Kidney (tissue), 14 donors: Measurements from ENCODE around the gene ADAM33. TPM values are rescaled to one million over a fixed set of nuclear protein-coding genes. Genes with fewer than 3 reads are reported as not detected.

Experiments used
- DNase-seq, 5 donors: peaks; one replicate each; pipeline ENCODE4 v3.0.0-alpha.2; 2013 to 2020
- FAIRE-seq: peaks from 2 replicates; lab custom pipeline; 2012; peaks lifted over from hg19 to GRCh38; lab: Jason Lieb, UNC
- H3K27ac ChIP-seq, 2 donors: one replicate each; pipeline ENCODE4 v1.7.0; 2013; ENCODE audit warnings: low read depth in 2 of 2, low read length in 2 of 2, inconsistent platforms in 1 of 2
- H3K27me3 ChIP-seq: one replicate; pipeline ENCODE4 v1.7.1; 2013; ENCODE audit warnings: low read length, inconsistent platforms; ENCODE audit not compliant: control insufficient read depth, insufficient read depth
- H3K36me3 ChIP-seq, 3 donors: one replicate each; pipeline versions ENCODE4 v1.7.0 to v1.7.1; 2013; ENCODE audit warnings: low read length in 3 of 3, control low read depth in 1 of 3, inconsistent platforms in 1 of 3; ENCODE audit not compliant: insufficient read depth in 3 of 3, control insufficient read depth in 2 of 3
- H3K4me1 ChIP-seq, 3 donors: one replicate each; pipeline versions ENCODE4 v1.7.0 to v1.7.1; 2013; ENCODE audit warnings: low read length in 3 of 3, inconsistent platforms in 1 of 3, low read depth in 1 of 3; ENCODE audit not compliant: control insufficient read depth in 2 of 3, insufficient read depth in 2 of 3
- H3K4me3 ChIP-seq, 3 donors: one replicate each; pipeline versions ENCODE4 v1.7.0 to v1.8.1; 2013; ENCODE audit warnings: low read length in 3 of 3, control low read depth in 1 of 3, inconsistent platforms in 1 of 3
- H3K9ac ChIP-seq, 3 donors: one replicate each; pipeline versions ENCODE4 v1.7.0 to v1.7.1; 2013; ENCODE audit warnings: low read length in 3 of 3, control low read depth in 1 of 3, inconsistent platforms in 1 of 3
- H3K9me3 ChIP-seq, 3 donors: one replicate each; pipeline versions ENCODE4 v1.7.0 to v1.7.1; 2013; ENCODE audit warnings: low read length in 3 of 3, control low read depth in 1 of 3, inconsistent platforms in 1 of 3; ENCODE audit not compliant: control insufficient read depth in 2 of 3, insufficient read depth in 1 of 3
- intact Hi-C: fragments of 100-400 bp; cut with DNase I; formaldehyde crosslinking; loops from one replicate; pipeline ENCODE4 v1.11.1; 2022
- polyA plus RNA-seq: library from polyadenylated mRNA; stranded (reverse); fragments of 350-450 nt; fragmentation: Illumina TruSeq; extraction: RNeasy Lipid Tissue Mini Kit (QIAGEN cat#74804); gene quantifications from one replicate; pipeline ENCODE4 v1.2.3, GENCODE V29; 2014; ENCODE audit warnings: low read depth, low replicate concordance; ENCODE audit not compliant: insufficient read depth
- total RNA-seq: library from RNA; stranded (reverse); fragmentation: NEBNext Ultra II Directional; extraction: Animal tissue kit (Norgen Biotek cat#: 25700); gene quantifications from one replicate; pipeline ENCODE4 v1.2.1, GENCODE V29; 2021
- TF ChIP-seq, protein P1 (sequence below): IDR thresholded peaks from 3 replicates; pipeline ENCODE4 v1.5.1; 2012; ENCODE audit warnings: mild to moderate bottlenecking, moderate library complexity, borderline replicate concordance; ENCODE audit not compliant: insufficient read depth; ENCODE audit errors: extremely low read depth
- donor health status: control.
- donor health status: control.
- donor health status: control.
- donor health status: control.
- donor health status: control.
- donor health status: DM: yes; HTN: yes; CAD: no.
- donor health status: Normal renal cell carcinoma (clear cell type).

The ADAM33 gene
- total and polyA plus RNA-seq, 2 donors from 2014 or later, result 4.1 to 4.3 TPM

DNA sequence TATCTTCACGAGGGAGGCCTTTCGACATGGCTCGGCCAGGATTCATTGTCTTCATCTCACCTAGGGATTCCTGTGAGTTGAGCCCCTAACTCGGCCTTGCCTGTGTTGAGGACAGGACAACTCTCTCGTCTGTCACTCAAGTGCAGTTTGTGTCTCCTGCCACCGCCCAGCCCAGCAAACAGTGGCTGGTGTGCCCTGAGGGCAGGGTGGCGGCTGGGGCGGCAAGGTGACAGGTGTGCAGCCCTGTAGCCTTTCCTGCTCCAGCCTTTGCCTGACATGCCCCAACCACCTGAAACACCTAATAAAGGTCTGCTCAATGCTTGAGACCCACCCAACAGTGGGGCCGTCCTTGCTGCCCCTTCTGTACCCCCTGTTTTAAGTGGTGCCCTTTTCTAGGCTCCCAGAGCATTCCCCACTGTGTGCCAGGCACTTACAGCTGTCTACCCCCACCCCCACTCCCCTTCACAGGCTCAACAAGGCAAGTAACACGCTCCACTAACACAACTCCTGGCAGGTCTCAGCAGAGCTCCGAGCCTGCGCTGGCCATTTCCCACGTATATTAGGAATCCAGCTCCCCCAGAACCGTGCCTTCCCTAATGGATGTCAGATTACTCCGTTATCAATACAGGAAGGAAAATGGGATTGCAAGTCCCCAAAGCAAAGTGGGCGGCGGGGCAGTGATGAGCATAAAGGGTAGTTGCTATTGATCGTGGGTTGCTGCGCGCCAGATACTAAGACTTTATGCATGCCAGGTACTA lies 36.3 kb downstream of the ADAM33 start:
- no peak overlapping the region for H3K4me3 ChIP-seq
- no peaks in the 10 kb centered on the region for H3K27me3 ChIP-seq
- no peaks in the 10 kb centered on the region for H3K9me3 ChIP-seq
- DNase-seq, result no peak
- FAIRE-seq, result no peak
- intact Hi-C loops, result no loop called here
- H3K27ac ChIP-seq, result no peak overlapping the region
- peaks cover 2 to 27% (median 8%) of the 10 kb centered on the region in 3 donors for H3K36me3 ChIP-seq
- H3K9ac ChIP-seq, result no peak overlapping the region
- H3K4me1 ChIP-seq, result no peaks in the 10 kb centered on the region
- TF ChIP-seq, protein P1, sequence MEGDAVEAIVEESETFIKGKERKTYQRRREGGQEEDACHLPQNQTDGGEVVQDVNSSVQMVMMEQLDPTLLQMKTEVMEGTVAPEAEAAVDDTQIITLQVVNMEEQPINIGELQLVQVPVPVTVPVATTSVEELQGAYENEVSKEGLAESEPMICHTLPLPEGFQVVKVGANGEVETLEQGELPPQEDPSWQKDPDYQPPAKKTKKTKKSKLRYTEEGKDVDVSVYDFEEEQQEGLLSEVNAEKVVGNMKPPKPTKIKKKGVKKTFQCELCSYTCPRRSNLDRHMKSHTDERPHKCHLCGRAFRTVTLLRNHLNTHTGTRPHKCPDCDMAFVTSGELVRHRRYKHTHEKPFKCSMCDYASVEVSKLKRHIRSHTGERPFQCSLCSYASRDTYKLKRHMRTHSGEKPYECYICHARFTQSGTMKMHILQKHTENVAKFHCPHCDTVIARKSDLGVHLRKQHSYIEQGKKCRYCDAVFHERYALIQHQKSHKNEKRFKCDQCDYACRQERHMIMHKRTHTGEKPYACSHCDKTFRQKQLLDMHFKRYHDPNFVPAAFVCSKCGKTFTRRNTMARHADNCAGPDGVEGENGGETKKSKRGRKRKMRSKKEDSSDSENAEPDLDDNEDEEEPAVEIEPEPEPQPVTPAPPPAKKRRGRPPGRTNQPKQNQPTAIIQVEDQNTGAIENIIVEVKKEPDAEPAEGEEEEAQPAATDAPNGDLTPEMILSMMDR, result no peak

DNA sequence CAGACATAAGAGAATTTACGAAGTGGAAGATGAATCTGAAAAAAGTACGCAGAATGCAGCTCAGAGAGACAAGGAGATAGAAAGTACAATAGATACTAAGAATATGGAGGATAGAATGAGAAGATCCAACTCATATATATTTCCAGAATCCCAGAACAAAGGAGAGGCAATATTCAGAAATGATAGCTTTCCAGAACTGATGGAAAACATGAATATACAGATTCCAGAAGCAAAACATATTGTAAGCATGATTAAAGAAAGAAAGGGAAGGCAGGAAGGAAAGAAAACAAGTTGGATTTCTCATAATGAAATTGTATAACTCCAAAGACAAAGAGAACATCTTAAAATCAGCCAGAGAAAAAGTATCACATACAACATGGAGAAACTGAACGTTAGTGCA lies 41.6 kb downstream of the ADAM33 start:
- TF ChIP-seq, protein P1, result no peak
- intact Hi-C loops, result no loop called here
- Histone ChIP-seq H3K4me1 (no peaks in the 10 kb centered on the region), H3K27ac (no peak overlapping the region), H3K27me3 (no peaks in the 10 kb centered on the region), H3K9me3 (no peaks in the 10 kb centered on the region), H3K4me3 (no peak overlapping the region), H3K9ac (no peak overlapping the region), H3K36me3 (peaks cover 2 to 15% (median 11%) of the 10 kb centered on the region in 3 donors)
- FAIRE-seq, result no peak
- DNase-seq, result no peak

DNA sequence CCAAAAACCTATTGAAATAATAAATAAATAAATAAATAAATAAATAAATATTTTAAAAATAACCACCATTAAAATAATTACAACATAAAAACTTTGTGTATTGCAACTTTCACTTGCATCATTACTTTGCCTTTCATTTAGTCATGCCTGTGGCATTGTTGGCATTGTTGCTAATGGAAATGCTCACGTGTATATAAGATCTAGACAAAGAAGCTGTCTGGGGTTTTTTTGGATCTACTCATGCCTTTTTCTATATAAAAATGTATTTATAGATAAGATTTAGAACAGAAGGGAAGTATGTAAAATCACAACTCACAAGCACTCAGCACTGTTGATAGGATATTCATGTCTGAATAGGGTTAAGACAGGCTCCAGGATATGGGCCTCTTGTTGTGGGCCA lies 46.5 kb downstream of the ADAM33 start:
- no peak for FAIRE-seq

More for the DNA sequence above, 46.5 kb downstream of the ADAM33 start:
- no peak overlapping the region for H3K9ac ChIP-seq
- no peak for DNase-seq
- no peaks in the 10 kb centered on the region for H3K4me1 ChIP-seq
- peaks cover 0 to 6% (median 5%) of the 10 kb centered on the region in 3 donors for H3K36me3 ChIP-seq
- H3K9me3 ChIP-seq, result no peaks in the 10 kb centered on the region
- no peaks in the 10 kb centered on the region for H3K27me3 ChIP-seq
- intact Hi-C loops, result no loop called here
- TF ChIP-seq, protein P1, result no peak
- H3K27ac ChIP-seq, result no peak overlapping the region
- no peak overlapping the region for H3K4me3 ChIP-seq
